NOMO-1 treated with DMSO at 0.1 percent for 48 hours (cell line): ENCODE measurements around the gene TSPAN13.

Experiments
- DNase-seq: peaks from one replicate; lab custom pipeline; 2025; ENCODE audit not compliant: unreplicated experiment; lab: John Stamatoyannopoulos, UW

The TSPAN13 gene

DNA sequence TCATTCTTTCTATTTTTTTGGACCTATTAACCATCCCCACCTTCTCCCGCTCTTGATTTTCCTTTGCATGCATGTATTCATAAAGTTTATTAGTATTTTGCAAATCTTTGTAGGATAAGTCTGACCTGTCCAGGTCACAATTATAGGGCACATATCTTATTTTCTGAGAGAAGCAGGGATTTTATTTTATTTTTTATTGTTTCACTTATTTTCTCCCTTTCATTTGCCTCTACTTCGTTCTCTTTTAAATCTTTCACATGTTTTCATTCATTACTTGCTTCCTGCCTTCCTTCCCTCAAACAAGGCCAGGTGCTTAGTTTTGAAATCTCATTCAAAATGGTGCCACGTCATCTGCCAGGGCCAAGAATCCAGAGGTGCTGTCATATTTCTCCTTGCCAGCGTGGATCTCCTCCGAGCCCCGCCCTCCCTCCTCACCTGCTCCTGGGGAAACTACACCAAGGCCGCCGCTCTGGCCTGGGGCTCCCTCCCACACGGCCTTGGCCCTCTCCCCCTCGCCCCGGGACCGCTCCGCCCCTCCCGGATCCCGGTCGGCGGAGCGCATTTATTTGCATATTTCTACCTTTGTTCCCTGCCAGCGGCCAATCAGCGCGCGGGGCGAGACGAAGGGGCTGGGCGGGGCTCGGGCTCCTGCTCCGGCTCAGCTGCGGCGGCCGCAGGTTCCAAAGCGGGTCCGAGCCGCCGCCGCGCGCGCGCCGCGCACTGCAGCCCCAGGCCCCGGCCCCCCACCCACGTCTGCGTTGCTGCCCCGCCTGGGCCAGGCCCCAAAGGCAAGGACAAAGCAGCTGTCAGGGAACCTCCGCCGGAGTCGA is at the start of gene TSPAN13:
Gene TSPAN13, plus strand, starts transcription at position 654 of the 830 bp plus-strand sequence. CDS start 213 bp downstream, outside the sequence.
- DNase-seq, result peak; percentile 74

DNA sequence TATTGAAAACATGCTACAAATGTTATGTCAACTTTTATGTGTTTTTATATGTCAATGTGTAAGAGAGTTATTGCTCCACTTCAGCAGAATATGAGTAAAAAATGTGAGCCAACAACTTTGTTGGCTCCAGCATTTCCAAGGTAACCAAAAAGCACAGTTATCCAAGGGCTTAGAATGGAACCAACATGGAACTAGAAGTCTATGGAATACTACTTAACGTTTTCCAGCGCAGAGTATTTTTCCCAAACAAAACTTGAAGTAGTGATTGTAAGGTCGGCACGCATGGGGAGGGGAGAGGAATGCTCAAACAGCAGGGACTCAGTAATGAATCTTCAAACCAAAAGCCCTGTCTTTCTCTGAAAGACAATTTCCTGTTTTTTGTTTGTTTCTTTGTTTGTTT is 45.0 kb upstream of the TSPAN13 start:
- DNase-seq, result no peak

DNA sequence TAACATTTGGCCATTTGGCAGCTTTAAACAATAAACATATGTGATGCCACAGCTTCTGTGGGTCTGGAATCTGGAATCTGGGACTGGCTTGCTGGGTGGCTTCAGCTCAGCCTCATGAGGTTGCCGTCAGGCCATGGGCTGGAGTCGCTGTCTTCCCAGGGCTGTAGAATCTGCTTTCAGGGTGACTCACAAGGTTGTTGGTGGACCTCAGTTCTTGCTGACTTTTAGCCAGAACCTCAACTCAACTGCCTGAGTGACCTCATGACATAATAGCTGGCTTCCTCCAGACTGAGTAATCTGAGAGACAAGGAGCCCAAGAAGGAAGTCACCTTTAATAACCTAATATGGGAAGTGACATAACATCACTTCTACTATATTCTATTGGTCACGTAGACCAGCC is 44.6 kb upstream of the TSPAN13 start:
- DNase-seq, result peak; percentile 66

DNA sequence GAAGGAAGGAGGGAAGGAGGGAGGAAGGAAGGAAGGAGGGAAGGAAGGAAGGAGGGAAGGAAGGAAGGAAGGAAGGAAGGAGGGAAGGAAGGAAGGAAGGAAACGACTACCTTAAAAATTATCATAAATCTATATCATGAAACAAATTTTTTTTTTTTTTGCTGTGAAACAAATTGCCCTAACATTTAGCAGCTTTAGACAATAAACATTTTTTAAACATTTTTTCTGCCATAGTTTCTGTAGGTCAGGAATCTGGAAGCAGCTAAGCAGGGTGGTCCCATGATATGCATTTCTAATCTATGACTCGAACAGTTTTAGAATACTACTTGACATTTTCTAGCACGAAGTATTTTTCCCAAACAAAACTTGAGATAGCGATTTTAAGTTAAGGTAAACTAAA is 42.9 kb upstream of the TSPAN13 start:
- DNase-seq, result no peak

DNA sequence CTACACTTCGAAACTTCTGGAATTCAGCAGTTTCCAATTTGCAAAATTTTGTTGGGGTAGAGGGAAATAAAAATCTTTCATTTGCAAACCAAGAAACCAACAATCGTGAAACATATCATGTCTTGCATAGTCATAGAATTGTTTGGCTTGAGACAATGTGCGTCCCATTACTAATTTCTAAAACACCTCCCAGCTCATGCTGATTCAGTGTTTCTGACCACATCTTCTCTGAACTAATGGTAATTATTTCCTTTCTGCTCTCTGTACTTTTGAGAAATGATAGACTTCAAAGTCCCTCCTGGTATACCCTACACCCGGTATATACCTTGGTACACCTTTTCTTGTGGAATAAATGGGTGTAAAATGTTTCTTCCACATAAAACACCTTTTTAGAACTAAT is 41.8 kb upstream of the TSPAN13 start:
- DNase-seq, result no peak

DNA sequence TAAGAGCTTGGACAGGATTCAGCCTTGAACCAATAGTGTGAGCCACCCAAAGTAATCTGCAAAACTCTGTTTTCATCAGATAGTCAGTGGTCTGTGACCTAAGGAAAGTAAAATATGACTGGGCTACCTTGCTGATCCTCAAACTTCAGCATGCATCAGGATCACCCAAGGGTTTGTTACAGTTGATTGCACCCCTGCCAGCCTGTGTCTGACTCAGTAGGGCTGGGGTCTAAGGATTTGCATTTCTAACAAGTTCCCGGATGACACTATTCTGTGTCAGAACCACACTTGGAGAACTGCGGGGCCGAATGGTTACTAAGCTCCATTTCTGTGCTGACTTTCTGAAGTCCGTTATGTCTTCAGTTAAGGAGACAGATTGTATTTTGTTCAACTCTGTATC is 40.6 kb upstream of the TSPAN13 start:
- no peak for DNase-seq

DNA sequence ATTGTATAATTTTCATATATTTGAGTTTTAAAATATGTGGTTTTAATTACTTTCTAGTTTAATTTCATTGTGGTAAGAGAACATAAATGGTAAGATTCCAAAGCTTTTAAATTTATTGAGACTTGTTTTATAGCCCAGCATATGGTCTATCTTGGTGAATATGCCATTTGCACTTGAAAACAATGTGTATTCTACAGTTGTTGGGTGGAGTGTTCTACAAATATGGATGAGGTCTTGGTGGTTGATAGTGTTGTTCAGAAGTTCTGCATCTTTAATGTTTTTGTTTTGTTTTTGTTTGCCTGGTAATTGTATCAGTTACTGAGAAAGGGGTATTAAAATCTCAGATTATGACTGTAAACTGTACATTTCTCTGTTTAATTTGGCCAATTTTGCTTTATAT is 37.6 kb upstream of the TSPAN13 start:
- DNase-seq, result no peak

DNA sequence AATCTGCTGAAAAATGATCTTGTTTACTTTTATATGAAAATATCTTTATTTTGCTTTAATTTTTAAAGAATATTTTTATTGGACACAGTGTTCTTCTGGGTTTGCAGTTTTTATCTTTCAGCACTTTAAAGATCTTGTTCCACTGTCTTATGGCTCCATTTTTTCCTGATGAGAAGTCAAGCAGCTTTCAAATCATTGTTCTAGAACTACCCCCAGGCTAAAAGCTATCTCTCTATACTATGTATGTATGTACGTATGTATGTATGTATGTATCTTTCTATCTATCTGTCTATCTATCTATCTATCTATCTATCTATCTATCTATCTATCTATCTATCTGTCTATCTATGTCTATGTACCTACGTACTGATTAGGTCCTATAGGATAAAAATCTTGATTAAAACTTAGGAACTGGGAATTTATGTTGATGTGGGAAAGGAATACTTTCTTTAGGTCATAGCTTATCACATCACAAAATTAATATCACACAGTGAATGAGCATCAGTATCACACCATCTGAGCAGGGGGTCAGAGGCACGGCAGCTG is 35.4 kb upstream of the TSPAN13 start:
- no peak for DNase-seq

DNA sequence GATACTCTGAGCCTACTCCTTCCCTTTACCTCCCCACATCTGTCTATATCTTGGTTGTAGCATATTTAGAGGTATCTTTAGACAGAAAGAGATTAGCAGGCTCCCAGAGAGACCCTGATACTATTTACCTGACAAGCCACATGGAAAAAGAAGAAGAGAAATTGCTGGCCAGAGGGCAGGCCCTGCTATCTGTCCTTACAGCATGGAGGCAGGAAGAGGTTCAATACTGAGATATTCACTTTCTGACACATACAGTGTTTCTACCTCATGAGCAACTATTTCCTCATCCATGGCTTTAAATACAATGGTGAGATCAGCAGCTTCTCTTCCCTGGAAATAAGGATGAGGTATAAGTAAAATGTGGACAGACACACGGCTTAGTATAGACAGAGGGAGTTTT is 33.9 kb upstream of the TSPAN13 start:
- no peak for DNase-seq

DNA sequence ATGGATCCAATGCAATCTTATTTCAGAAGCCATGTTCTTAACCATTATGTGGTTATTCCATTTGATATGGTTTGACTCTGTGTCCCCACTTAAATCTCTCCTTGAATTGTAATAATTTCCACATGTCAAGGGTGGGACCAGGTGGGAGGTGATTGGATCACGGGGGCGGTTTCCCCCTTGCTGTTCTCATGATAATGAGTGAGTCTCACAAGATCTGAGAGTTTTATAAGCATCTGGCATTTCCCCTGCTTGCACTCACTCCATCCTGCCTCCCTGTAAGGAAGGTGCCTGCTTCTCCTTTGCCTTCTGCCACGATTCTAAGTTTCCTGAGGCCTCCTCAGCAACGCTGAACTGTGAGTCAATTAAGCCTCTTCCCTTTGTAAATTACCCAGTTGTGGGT is 32.0 kb upstream of the TSPAN13 start:
- no peak for DNase-seq

DNA sequence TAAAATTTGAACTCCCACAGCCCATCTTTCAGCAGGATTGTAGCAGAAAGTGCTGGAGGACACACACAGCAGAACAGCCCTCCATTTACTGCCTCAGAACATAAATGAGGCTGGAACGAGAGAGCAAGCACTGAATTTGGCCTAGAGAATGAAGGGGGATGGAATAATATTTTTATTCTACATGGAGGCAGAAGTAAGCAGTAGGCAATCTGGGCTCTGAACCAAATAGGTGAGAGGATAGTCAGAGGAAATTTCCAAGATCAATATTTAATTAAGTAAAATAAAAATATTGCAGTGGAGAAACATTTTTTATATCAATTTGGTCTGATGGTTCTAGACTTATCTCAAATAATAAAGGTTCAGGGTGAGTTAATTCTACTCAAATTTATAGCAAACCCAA is 29.2 kb upstream of the TSPAN13 start:
- DNase-seq, result no peak

DNA sequence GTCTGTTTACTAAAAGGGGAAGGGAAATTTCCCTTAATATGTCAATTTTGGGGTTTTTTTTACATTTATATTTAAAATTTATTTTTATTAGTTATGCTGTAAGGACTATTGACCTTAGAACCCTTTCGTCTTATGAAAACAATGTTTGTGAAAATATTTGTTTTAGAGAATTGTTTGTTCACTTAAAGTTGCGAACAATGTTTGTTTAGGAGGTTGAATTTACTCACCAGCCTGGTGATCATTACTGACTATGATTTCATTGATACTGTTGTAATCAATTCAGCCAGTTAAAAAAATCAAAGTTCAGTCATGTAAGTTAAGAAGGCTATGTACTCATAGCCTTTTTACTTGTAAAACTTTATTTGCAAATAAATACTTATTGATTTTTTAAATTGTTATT is 27.4 kb upstream of the TSPAN13 start:
- no peak for DNase-seq

DNA sequence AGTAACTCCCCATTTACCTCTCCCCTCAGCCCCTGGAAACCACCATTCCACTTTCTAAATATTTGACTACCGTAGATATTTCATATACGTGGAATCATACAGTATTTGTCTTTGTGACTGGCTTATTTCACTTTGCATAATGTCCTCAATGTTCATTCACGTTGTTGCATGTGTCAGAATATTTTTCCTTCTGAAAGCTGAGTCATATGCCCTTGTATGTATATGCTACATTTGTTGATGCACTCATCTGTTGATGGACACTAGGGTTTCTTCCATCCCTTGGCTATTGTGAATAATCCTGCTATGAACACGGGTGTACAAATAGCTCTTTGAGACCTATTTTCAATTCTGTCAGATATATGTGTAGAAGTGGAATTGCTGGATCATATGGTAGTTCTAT is 25.8 kb upstream of the TSPAN13 start:
- no peak for DNase-seq

DNA sequence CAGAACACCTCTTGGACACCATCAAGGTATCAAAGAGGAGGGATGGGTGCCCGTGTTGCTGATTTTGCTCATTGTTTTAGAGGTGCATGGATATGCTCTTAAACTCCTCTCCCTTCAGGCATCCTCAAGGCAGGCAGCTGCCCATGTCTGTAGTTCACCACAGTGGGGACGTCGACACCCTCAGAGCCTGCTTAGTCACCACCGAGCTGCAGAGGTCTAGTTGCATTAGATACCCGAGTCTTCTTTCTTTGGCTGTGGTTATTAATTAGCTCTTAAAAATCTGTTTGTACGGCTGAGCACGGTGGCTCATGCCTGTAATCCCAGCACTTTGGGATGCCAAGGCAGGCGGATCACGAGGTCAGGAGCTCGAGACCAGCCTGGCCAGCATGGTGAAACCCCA is 24.7 kb upstream of the TSPAN13 start:
- no peak for DNase-seq

DNA sequence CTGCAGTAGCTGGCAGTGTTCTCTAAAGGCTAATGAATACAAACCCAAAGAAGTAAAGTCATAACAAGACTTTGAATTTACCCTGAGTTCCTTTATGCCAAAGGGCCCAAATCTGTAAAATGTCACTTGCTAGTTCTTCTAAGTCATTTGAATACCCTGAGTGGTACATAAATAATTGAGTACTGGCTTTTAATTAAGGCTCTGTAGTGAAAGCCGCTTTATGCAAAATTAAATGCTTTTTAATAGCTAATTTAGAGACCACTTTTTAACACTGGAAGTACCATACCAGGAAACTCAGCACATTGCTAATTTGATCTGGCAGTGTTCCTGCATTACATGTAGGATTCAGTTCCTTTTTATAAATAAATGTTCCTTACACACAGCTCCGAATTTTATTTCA is 24.0 kb upstream of the TSPAN13 start:
- no peak for DNase-seq

DNA sequence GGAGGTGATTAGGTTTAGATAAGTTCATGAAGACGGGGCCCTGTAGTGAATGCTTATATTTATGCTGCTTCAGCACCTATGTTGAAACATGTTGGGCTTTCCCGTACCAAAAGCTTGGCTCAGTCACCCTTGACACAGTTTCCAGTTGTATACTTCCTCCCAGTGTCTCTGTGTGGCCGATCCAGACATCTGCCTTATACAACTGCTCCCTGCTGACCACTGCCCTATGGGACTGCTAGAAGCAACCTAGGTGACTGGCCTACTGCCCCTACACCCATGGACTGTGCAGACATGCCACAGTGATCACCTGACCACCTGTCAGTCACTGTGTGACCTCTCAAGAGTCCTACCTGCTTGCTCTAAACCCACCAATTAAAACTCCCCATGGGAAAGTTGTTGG is 22.6 kb upstream of the TSPAN13 start:
- no peak for DNase-seq

DNA sequence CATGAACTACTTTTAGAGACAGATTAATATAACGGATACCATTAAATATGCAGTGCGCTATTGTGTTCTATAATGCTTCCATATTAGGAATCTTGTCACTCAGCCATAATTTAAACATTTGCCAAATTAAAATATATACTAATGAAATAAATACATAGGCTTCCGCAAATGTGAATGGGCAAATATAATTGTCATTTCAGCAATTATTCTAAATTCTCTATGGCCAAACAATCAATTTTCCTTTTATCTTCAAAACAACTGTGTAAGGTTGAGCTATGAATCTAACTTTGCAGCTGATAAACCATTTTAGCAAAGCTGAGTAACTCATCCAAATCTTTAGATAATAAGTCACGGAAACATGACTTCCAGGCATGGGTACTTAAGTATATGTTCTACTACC is 20.7 kb upstream of the TSPAN13 start:
- DNase-seq, result no peak

DNA sequence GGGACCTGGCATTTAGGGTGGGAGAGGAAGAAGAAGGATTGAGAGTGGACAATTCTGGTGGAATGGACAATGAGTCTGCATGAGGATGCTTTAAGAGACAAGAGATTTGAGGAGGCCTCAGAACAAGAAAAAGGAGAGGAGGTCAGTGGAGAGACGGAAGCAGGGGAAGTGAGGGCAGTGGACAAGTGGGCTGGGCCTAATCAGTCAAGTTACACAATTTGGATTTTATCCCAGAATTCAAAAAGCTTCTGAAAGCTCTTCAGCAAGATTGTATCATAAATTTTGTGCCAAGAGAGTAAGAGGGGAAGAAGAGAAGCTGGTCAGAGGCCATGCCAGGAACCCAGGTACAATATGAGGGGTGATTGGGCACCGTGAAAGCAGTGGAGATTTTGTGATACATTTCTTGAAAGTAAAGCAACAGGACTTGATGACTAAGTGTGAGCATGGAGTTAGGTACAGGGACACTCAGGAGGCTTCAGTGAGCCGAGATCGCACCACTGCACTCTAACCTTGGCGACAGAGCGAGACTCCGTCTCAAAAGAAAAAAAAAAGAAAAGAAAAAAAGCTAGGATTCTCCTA is 19.3 kb upstream of the TSPAN13 start:
- DNase-seq, result no peak

DNA sequence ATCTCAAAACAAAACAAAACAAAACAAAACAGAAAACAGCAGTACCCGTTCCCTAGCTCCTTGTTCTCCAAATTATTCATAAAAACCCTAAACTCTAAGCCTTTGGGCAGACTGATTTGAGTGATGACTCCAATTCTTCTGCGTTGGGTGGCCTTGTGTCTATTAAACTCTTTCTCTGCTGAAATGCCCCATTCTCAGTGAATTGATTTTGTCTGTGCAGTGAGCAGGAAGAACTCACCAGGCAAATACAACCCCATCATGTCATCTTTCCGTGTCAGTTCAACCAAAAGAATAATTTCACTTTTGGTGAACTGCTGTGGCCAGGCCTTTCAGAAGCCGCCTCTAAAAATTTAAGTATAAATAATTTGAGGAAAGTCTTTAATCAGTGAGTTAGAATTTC is 18.5 kb upstream of the TSPAN13 start:
- DNase-seq, result no peak

DNA sequence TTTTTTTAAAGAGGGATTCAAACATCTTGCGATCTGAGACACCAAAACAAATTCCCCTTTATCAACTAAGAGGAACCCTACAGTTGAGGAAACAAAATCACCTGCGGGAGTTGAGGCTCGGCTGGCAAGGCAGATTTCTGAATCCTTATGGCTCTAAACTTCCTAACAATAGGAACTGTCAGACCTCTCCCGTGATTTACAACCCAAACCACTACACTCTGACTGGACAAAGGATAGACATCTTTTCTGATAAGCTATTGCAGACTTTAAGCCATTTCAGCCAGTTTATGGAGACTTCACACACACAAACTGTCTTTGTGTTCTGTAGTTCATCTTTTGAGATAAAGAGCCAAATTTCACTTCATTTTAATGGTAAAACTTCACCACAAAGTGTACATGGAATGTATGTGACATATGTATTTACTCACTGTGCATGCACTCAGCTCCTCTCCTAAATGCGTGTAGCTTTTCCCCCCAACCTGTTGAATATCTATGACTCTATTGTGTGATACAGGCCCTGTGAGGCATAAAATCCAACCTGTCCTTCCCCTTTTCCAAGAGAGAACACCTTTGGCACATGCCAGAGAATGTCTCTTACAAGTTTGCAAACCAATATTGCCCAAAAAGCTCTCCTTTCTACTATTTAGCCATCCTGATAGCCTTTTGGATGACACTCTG is 15.4 kb upstream of the TSPAN13 start:
- no peak for DNase-seq

DNA sequence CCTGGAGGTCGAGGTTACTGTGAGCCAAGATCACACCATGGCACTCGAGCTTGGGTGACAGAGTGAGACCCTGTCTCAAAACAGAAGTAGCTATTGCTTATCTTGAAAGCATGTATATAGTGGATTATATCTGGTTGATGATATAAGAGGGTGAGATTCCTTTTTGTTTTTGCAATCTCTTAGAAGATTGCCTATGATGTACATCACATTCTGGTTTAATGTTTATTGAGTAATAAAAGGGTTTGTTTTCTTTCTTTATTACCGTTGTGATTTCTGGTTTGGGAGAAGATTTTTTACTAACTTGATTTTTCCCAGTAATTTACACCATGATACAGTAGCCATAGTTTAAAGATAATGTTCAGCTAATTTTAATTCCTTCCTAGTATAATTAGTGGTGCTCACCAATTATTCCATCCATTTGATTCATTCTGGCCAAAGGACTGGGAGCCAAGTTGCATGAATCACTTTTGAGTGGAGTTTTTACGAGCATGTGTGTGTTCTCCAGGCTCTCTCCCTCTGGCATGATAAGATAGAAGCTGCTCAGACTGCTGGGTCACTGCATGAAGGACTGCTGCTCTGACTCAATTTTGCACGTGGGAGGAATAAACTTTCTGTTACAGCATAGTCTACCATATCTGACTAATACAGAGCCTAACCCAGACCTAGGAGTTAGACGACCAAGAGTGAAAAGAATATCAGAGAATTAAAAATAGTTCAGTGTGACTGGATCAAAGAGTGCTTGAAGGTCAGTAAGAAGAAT is 13.5 kb upstream of the TSPAN13 start:
- no peak for DNase-seq
